CD4-positive, alpha-beta T cell treated with Interleukin-15 for 1 hour (primary cell): ENCODE data around the gene LDLRAD1.
"Not testable (repeated sequence)": the region's sequence is repeated elsewhere in the genome, so short reads cannot be mapped to it uniquely, and the experiment has no call there.

Source experiments
- DNase-seq: peaks from one replicate; pipeline ENCODE4 v3.0.0-alpha.2; 2020

LDLRAD1 gene

DNA sequence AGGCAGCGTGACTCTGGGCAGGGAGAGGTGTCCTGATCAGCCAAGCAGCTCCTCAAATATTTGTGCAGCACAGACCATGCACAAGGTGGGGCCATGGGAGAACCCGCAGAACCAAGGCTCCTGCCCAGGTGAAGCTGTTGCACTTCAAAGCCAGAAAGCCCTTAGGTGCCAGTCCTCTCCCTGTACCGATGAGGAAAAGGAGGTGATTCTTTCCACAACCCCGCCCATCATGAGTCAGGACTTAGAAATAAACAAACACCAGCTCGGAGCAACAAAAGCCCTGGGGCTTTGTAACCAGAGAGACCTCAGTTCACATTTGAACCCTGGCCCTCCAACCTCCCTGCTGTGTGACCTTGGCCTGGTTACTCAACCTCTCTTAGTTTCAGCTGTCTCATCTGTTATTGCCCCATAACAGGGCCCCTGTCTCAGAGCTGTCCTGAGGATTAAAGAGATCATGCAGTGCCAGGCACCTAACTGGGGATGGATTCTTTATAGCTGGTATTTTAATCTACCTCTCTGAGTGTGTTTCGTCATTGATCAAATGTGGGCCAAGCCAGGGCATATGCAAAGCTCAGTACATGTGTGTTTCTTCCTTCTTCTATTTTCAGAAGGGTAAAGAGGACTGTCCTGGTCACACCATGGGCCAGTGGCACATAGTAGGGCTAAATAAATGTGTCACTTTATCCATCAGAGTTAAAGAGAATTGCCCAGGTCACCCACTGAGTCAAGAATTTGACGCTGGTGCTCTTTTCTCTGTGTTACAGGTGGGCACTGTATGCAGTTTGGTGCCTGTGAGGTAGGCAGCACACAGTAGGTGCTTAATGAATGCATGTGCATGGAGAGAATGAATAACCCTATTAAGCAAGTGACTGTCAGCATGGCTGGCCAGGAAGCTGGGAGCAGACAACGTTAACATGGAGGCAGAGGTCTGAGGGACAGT, 1.4 kb downstream of the LDLRAD1 start:
- DNase-seq: no peak

DNA sequence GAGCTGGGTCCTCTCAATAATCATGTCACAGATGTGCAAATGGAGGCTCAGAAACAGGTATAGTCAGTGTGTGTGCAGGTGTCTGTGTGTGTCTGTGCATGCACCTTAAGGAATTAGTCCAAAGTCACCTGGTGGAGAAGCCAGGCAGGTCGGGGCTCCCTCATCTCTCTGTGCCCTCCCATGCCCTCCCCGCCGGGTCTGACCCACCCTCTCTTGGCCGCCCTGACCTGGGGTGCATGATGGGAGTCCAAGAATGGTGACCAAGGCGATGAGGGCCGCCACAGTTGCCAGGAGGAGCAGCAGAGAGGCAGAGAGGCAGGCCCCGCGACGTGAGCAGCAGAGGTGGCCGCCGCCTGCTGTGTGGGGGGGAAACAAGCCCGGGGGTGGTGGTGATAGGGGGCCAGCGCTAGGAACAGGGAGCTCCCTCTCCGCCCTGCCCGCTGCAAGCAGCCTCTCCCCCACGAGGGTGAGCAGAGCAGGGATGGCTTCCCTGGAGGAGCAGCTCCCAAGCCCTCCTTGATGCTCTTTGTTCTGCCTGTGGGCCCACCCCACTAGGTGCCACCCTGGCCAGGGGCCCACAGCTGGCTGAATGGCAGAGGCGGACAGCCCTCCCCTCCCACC, 3.9 kb downstream of the LDLRAD1 start:
- no peak for DNase-seq

GRCh38 chr1:54013393-54014008, 4.5 kb downstream of the LDLRAD1 start:
- no peak for DNase-seq

DNA sequence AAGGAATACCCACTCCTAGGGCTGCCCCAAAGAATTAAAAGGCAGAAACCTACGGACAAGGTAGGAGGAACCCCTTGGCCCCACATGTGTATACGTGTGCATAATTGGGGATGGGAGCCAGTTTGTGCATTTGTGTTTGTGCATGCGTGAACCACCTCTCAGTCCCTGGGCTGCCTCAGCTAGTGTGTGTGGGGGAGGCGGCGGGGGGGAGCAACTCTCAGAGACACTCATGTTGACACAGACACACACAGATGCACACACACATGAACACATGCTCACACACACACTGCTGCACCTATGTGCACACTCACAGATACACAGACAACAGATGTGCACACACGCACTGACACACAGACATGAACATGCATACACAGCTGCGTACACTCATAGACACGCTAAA, 5.1 kb downstream of the LDLRAD1 start:
- no peak for DNase-seq

- no peak for DNase-seq
These were observed 6.0 kb downstream of the LDLRAD1 start for GRCh38 chr1:54012008-54012325.

DNA sequence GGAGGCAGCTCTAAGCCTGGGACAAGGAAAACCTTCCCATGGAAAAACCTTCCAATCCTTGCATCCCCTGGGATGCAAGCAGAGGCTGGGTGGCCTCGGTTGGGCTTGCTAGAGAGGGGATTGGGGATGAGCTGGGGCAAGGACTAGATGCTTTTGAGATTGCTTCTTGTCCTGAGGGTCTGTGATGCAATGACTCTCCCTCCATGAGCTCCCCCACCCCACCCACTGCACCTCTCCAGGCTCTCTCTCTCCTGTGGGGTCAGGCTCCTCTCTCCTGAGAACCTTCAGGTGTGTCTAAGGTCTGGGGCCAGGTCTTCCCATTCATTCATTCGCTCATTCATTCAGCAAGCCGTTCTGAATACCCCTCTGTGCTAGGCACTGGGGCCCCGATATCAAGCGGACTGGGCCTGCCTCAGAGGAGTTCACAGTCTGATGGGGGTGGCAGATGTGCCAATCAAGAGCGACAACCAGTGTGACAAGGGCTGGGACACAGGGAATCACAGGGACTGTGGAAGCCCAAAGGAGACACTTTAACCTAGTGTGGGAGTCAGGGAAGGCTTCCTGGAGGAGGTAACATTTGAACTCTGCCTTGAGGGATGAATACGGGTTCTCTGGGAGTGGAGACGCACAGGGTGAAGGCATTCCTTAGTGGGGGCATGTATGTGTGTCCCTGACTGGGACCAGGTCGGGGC, 6.5 kb downstream of the LDLRAD1 start:
- no peak for DNase-seq

GRCh38 chr1:54010415-54011117, 7.4 kb downstream of the LDLRAD1 start:
- DNase-seq: no peak

GRCh38 chr1:54009406-54009805, 8.6 kb downstream of the LDLRAD1 start:
- DNase-seq: no peak

- no peak for DNase-seq
These were observed 9.1 kb downstream of the LDLRAD1 start for GRCh38 chr1:54008876-54009275.

GRCh38 chr1:54007613-54008012, 10.4 kb downstream of the LDLRAD1 start:
- DNase-seq: no peak

GRCh38 chr1:54006508-54006907, 11.5 kb downstream of the LDLRAD1 start:
- DNase-seq: no peak

DNA sequence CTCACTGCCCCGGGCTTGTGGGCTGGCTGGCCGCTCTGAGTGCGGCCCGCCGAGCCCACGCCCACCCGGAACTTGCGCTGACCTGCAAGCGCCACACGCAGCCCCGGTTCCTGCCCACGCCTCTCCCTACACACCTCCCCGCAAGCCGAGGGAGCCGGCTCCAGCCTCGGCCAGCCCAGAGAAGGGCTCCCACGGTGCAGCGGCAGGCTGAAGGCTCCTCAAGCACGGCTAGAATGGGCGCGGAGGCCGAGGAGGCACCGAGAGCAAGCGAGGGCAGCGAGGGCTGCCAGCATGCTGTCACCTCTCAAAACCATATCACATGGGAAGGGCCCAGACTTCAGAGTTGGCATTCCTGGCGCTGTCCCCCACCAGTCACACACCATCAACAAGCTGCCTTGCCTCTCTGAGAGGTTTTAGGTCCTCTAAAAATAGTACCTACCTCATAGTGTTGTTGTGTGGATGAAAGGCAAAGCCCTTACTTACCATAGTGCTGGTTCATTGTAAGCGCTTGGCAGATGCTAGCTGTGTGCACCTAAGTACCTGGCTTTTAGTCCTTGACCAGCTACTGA, 13.4 kb downstream of the LDLRAD1 start:
- DNase-seq: no peak

GRCh38 chr1:54003750-54004480, 14.1 kb downstream of the LDLRAD1 start:
- DNase-seq: not testable (repeated sequence)

- no peak for DNase-seq
These were observed 14.7 kb downstream of the LDLRAD1 start for GRCh38 chr1:54003249-54003646.

DNA sequence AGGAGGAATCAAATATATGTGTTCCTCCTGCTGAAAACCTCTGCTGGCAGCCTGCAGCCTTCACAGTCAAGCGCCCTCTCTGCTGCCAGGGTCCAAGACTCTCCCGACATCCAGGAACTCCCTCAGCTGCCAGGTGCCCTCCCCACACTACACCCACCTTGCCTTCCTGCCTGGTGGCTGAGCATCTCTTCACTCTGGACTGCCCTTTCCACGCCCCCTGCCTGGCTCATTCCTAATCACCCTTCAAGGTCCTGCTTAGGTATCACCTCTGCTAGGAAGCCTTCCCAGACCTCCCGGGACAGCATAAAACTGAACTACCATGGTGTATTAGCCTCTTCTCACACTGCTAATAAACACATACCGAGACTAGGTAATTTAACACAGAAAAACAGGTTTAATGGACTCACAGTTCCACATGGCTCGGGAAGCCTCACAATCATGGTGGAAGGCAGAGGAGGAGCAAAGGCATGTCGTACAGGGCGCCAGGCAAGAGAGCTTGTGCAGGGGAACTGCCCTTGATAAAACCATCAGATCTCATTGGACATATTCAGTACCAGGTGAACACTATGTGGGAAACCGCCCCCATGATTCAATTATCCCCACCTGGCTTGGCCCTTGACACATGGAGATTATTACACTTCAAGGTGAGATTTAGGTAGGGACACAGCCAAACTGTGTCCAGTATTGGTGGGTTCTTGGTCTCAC, 15.3 kb downstream of the LDLRAD1 start:
- no peak for DNase-seq

GRCh38 chr1:54001591-54001990, 16.4 kb downstream of the LDLRAD1 start:
- no peak for DNase-seq

DNA sequence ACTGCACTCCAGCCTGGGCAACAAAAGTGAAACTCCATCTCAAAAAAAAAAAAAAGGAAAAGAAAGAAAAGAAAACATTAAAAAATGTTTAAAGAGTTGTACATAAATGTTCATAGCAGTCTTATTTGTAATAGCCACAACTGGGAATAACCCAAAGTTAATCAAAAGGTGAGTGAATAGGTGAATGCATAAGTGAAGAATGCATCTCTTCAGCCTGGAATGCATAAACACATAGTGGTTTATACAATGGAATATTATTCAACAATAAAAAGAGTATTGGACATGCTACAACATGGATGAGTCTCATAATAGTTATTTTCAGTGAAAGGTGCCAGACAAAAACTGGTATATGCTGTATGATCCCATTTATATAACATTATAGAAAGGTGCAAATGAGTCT, 18.1 kb downstream of the LDLRAD1 start:
- no peak for DNase-seq

DNA sequence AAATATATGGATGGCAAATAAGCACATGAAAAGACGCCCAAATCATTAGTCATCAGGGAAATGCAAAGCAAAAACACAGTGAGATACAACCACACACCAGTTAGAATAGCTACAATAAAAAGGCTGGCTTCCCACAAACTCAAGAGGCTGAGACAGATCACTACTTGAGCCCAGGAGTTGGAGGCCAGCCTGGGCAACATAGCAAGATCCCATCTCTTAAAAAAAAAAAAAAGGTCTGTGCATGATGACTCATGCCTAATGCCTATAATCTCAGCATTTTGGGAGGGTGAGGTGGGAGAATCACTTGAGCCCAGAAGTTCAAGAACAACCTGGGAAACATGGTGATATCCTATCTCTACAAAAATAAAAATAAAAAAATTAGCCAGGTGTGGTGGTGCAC, 19.8 kb downstream of the LDLRAD1 start:
- DNase-seq: no peak

GRCh38 chr1:53995683-53996082, 22.3 kb downstream of the LDLRAD1 start:
- DNase-seq: no peak

- DNase-seq: not testable (repeated sequence)
These were observed 23.5 kb downstream of the LDLRAD1 start for GRCh38 chr1:53994516-53994915.
